BLaER1 (cell line): ENCODE measurements around the gene IRX4.

Experiments used
- H3K27ac ChIP-seq: shearing (Covaris generic); formaldehyde crosslinking; 2 replicates; pipeline ENCODE4 v1.8.1; 2022
- H3K27me3 ChIP-seq: shearing (Covaris generic); formaldehyde crosslinking; 2 replicates; pipeline ENCODE4 v1.8.1; 2022
- H3K36me3 ChIP-seq: shearing (Covaris generic); formaldehyde crosslinking; 2 replicates; pipeline ENCODE4 v1.8.1; 2022
- H3K4me1 ChIP-seq: shearing (Covaris generic); formaldehyde crosslinking; 2 replicates; pipeline ENCODE4 v1.8.1; 2022
- H3K4me2 ChIP-seq: shearing (Covaris generic); formaldehyde crosslinking; 2 replicates; pipeline ENCODE4 v1.8.1; 2022
- H3K4me3 ChIP-seq: shearing (Covaris generic); formaldehyde crosslinking; 2 replicates; pipeline ENCODE4 v1.8.1; 2022
- H3K9ac ChIP-seq: shearing (Covaris generic); formaldehyde crosslinking; 2 replicates; pipeline ENCODE4 v1.8.1; 2022
- H3K9me3 ChIP-seq: shearing (Covaris generic); formaldehyde crosslinking; 2 replicates; pipeline ENCODE4 v1.8.1; 2022
- H4K20me1 ChIP-seq: shearing (Covaris generic); formaldehyde crosslinking; 2 replicates; pipeline ENCODE4 v1.8.1; 2022
- Cebpa-rat ChIP-seq: shearing (Covaris generic); IDR thresholded peaks from 2 replicates; pipeline ENCODE4 v1.8.1; 2022

The IRX4 gene

DNA sequence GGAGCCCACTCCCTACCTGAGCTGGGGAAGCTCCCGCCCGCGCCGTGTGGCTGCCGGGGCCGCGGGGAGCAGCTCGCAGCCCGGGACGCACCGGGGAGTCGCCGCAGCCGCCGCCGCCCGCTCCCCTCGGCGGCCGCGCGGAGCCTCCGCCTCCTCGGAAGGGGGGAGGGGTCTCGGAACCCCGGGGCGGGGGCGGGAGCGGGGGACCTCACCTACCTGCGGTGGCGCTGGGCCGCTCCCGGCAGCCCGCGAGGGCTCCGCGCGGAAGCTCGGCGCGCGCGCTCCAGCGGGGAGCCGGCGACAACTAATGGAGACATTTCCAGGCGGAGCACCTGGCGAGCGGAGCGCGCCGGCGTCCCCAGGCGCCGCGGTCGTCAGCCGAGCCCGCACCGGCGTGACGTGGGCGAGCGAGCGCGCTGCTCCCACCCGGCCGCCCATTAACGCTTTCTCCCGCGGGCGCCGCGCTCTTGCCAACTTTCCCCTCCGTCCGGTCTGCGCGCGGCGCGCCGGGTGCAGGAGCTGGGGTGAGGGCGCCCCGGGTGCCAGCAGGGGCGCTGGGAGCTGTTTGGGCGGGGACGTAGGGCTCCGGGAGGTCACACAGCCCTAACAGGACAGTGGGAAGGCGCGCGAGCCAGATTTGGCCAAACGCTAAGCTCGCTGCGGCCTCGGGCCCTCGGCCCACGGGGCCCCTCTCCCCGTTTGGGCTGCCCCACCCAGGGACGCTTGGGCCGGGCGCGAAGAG is 4.3 kb upstream of the IRX4 start:
- H3K4me3 ChIP-seq = no peak overlapping the region
- no peak overlapping the region for H3K27ac ChIP-seq
- H3K4me1 ChIP-seq = peaks cover 36% of the 10 kb centered on the region
- H3K9ac ChIP-seq = no peak overlapping the region
- no peak overlapping the region for H3K4me2 ChIP-seq
- peaks cover 56% of the 10 kb centered on the region for H3K27me3 ChIP-seq
- no peak for TF ChIP-seq Cebpa-rat
- H4K20me1 ChIP-seq = peaks cover 28% of the 10 kb centered on the region
- H3K9me3 ChIP-seq = peaks cover 27% of the 10 kb centered on the region
- H3K36me3 ChIP-seq = no peaks in the 10 kb centered on the region

DNA sequence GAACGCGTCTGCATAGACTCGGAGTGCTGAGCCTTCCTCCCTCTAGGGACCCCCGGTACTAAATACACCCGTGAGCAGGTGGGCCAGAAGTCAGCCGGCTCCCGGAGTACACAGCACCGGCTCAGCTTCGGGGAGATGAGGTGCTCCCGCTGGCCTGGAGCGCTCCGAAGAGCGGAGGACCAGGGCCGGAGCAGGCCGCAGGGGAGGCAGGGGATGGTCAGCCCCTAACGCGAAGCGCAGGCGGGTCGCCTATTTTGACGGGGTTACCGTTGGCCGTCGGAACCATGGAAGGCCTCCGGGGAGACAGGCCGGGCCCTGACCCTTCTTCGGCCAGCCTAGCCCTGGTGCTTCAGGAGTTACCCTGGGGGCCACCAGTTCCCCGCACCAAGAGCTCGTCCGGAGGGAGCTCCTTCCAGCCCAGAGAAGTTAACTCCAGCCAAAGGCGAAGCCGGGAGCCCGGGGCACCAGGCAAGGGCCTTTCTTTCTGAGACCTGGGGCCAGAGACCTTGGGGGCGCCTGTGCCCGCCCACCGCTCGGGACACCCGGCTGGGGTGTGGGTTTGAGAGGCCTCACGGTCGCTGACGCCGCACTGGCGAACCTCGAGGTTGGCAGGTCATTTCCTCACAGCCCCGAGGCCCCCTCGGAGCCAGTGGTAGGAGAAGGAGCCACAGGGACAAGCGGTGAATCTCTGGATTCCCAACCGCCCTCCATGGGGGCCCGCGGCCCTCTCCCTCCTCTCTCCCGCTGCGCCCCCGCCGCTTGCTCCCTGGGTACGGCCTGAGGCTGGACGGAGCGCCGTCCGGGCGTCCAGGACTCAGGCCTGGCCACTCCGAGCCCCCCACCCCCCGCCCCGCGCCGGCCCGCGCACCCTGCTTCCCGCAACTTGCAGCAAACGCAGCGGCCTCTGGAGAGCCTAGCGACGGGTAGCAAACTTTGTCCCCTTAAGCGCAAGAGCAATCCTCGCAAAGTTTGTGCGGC is 3.4 kb upstream of the IRX4 start:
- peaks cover 35% of the 10 kb centered on the region for H4K20me1 ChIP-seq
- H3K9ac ChIP-seq = no peak overlapping the region
- no peak overlapping the region for H3K4me3 ChIP-seq
- TF ChIP-seq Cebpa-rat = no peak
- no peaks in the 10 kb centered on the region for H3K36me3 ChIP-seq
- H3K4me1 ChIP-seq = peaks cover 40% of the 10 kb centered on the region
- H3K4me2 ChIP-seq = no peak overlapping the region
- no peak overlapping the region for H3K27ac ChIP-seq
- peaks cover 34% of the 10 kb centered on the region for H3K9me3 ChIP-seq
- H3K27me3 ChIP-seq = peaks cover 64% of the 10 kb centered on the region

DNA sequence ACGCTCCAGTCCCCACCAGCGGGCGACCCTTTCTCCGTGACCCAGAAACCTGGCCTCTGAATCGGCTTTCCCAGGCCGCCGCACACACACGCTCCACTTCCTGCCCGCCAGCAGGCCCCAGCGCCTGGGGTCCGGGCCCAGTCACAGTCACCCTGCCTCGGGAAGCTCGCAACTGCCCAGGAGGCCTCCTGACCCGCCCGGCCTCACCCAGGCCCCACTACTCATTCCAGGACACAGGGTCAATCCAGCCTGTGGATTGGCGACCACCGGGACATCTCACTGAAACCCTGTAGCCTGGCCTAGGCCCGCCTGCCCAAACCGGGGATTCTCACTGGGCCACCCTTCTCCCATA is 2.7 kb upstream of the IRX4 start:
- H3K36me3 ChIP-seq = no peaks in the 10 kb centered on the region
- H3K4me2 ChIP-seq = no peak overlapping the region
- peaks cover 72% of the 10 kb centered on the region for H3K27me3 ChIP-seq
- H3K9ac ChIP-seq = no peak overlapping the region
- H3K4me3 ChIP-seq = no peak overlapping the region
- H3K4me1 ChIP-seq = peaks cover 40% of the 10 kb centered on the region
- H4K20me1 ChIP-seq = peaks cover 39% of the 10 kb centered on the region
- TF ChIP-seq Cebpa-rat = no peak
- no peak overlapping the region for H3K27ac ChIP-seq
- H3K9me3 ChIP-seq = peaks cover 34% of the 10 kb centered on the region

DNA sequence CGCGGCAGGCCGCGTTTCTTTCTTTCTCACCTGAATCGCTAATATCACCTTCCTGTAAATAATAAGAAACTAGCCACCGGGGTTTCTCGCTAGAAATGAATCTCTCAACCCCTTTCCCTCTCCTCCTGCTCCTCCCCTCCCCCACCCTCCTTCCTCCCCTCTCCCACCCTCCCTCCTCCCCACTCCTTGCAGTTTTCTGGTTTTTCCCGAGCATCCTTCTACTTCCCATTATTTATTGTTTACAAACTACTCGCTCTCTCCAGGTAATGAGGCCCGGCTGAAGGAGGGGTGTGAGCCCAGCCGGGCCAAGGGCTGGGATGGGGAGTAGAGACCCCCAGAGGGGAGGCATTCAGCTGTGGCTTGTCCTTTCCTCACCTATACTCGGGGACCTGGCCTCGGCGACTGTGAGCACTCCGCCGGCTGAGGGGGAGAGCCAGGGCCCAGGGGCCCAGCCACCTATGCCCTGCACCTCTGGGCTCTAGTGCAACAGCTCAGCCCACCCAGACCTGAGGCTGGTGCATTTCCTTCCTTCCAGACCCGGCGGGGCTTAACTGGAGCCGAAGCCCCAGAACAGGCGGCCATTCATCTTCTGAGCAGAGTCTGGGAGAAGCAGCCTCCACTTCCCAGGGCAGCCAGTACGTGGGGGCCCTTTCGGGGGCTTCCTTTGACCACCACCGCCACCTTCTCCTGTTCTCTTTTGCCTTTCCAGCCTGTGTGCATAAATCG is 2.1 kb upstream of the IRX4 start:
- no peak overlapping the region for H3K4me3 ChIP-seq
- no peaks in the 10 kb centered on the region for H3K36me3 ChIP-seq
- peaks cover 39% of the 10 kb centered on the region for H3K9me3 ChIP-seq
- no peak overlapping the region for H3K4me2 ChIP-seq
- peaks cover 39% of the 10 kb centered on the region for H3K4me1 ChIP-seq
- H3K27me3 ChIP-seq = peaks cover 77% of the 10 kb centered on the region
- H4K20me1 ChIP-seq = peaks cover 45% of the 10 kb centered on the region
- TF ChIP-seq Cebpa-rat = no peak
- no peak overlapping the region for H3K27ac ChIP-seq
- no peak overlapping the region for H3K9ac ChIP-seq

DNA sequence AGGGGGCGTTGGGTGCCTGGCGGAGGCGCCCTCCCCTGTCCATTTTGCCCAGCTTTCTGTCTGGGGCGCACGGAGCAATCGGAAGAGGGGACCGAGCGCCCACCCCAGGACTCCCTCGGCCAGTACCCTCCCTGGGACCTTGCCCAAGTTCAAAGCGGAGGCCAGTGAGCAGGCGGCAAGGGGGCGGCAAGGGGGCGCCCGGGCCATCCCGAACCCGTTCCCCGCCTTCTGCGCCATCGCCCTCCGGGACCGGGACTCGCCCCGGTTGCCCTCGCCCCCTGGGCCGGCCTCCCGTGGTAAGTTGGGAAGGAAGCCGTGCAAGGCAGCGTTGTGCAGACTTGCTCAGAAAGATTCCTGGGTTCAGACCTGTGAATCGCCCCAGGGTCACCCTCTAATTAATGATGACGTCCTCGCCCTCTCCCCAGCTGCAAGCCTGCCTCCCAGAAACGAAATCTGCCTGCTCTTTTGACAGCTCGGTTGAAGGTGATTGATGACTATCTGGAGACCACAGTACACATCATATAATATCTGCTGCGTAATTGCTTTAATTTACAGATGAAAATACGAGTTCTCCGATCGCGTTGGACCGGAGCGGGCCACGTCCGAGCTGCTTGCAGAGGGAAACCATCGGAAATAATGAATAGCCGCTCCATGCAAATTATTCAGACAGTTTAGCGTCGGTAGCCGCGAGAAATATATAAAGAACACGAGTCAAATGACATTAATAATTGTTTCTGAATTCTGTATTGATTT is 1.4 kb upstream of the IRX4 start:
- Histone ChIP-seq H3K4me3 (peak overlapping the region; percentile 45; the same call in 1 of the 2 replicates), H3K36me3 (no peaks in the 10 kb centered on the region), H3K4me1 (peaks cover 32% of the 10 kb centered on the region), H3K9ac (no peak overlapping the region), H3K27me3 (peaks cover 84% of the 10 kb centered on the region), H3K27ac (no peak overlapping the region), H4K20me1 (peaks cover 51% of the 10 kb centered on the region), H3K9me3 (peaks cover 46% of the 10 kb centered on the region), H3K4me2 (peak overlapping the region; percentile 62)
- TF ChIP-seq Cebpa-rat = no peak

DNA sequence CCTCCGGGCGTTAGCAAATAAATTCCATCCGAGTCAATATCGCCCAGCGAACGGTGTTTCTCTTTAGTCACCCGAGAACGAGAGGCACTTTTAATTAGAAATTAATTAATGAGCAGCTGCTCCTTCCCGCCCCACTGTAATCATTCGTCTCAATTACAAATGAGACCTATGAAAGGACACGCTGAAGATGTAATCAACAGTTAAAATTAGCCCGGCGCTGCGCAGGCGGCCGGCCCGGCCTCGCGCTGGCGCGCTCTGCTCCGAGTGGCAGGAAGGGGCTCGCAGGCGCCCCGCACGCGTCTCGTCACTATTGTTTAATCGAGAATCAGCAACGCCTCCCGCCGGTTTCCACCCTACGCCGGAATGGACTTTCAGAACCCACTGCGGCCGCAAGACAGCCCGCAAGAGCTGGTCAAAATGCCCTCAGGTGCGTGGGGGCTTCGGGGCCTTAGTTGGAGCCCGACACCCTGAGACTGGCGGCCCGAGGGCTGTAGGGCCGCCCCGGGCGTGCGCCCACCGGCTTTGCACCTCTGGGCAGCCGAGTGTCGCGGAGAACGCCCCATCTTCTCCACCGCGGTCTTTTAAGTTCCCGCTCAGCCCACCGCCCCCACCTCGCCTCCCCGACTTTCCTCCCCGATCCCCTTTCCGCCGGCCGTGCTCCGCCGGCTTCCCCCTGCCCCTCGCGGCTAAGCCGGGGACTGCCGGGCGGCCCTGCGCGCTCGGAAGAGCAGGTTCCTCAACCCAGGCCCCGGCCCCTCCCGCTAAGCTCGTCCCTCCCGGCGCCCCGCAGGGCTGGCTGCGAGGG is 597 bp upstream of the IRX4 start:
- H3K4me2 ChIP-seq = peak overlapping the region; percentile 62
- H3K4me1 ChIP-seq = peaks cover 24% of the 10 kb centered on the region
- peak overlapping the region; percentile 45; the same call in 1 of the 2 replicates for H3K4me3 ChIP-seq
- no peak overlapping the region for H3K9ac ChIP-seq
- no peaks in the 10 kb centered on the region for H3K36me3 ChIP-seq
- H3K27me3 ChIP-seq = peaks cover 92% of the 10 kb centered on the region
- peaks cover 54% of the 10 kb centered on the region for H3K9me3 ChIP-seq
- peaks cover 55% of the 10 kb centered on the region for H4K20me1 ChIP-seq
- TF ChIP-seq Cebpa-rat = no peak
- no peak overlapping the region for H3K27ac ChIP-seq

DNA sequence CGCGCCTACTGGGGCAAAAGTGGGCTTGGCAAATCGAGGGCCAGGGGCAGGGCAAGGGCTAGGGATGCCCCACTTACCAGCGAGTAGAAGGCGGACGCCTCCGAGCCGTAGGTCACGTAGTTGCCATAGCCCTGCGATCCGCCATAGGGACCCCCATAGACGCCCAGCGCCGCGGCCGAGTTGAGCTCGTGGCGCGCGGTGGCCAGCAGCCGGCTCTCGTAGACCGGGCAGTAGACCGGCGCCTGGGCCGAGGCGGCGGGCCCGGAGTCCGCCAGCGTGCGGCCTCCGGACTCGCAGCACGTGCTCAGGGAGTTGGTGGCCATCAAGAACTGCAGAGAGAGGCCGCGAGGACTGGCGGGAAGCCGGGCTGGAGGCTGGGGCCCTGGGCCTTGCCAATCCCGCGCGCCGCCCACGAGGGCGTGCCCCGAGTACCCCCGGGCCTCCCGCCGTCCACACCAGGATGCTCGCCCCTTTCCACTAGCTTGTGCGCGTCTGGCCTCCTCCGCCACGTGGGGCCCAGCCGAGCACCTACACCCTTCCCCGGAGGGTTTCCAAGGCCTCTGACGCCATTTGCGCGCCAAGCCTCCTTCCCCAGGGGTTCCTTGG is 891 bp downstream of the IRX4 start:
- no peak overlapping the region for H3K9ac ChIP-seq
- H3K27me3 ChIP-seq = peaks cover 100% of the 10 kb centered on the region
- peaks cover 55% of the 10 kb centered on the region for H3K9me3 ChIP-seq
- H3K4me1 ChIP-seq = peaks cover 19% of the 10 kb centered on the region; the same call in 1 of the 2 replicates
- H3K27ac ChIP-seq = no peak overlapping the region
- no peak for TF ChIP-seq Cebpa-rat
- no peak overlapping the region for H3K4me3 ChIP-seq
- no peaks in the 10 kb centered on the region for H3K36me3 ChIP-seq
- peak overlapping the region; percentile 30 for H3K4me2 ChIP-seq
- peaks cover 70% of the 10 kb centered on the region for H4K20me1 ChIP-seq

DNA sequence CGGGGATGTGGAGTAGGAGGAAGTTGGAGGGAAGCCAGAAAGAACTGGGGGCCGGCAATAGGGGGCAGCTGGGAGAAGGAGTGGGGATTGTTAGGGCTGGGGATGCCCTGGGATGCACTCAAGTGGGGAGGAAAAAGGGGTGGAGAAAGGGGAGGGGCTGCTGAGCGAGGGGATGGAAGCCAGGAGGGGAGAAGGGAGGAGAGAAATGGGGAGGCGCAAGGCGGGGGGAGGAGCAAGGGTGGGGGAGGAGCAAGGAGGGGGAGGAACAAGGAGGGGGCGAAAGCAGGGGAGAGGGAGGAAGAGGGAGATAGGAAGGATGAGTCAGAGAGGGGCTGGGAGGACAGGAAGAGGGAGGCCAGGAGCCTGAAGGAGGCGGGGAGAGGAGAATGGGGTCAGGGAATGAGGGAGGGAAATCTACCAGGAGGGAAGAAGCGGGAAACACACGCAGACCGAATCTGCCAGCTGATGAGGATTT is 1.6 kb downstream of the IRX4 start:
- Histone ChIP-seq H3K36me3 (no peaks in the 10 kb centered on the region), H3K4me3 (no peak overlapping the region), H3K4me2 (no peak overlapping the region), H3K27me3 (peaks cover 100% of the 10 kb centered on the region), H3K4me1 (peaks cover 24% of the 10 kb centered on the region), H3K9ac (no peak overlapping the region), H3K27ac (no peak overlapping the region), H4K20me1 (peaks cover 77% of the 10 kb centered on the region), H3K9me3 (peaks cover 48% of the 10 kb centered on the region)
- no peak for TF ChIP-seq Cebpa-rat
